ENCODE results near the gene GLIPR1.

GRCh38 chr12:75439048-75439447 is 41.5 kb upstream of the GLIPR1 start:
- TF ChIP-seq CTCF (IDR thresholded peaks at IDR 0.05) (no peak), POLR2AphosphoS5 (IDR thresholded peaks at IDR 0.05) (no peak), POLR2A (IDR thresholded peaks at IDR 0.05; ENCODE audit: low read depth) (no peak), EP300 (IDR thresholded peaks at IDR 0.05) (no peak)
